Measurements from ENCODE around the gene PRKAG2.

DNA sequence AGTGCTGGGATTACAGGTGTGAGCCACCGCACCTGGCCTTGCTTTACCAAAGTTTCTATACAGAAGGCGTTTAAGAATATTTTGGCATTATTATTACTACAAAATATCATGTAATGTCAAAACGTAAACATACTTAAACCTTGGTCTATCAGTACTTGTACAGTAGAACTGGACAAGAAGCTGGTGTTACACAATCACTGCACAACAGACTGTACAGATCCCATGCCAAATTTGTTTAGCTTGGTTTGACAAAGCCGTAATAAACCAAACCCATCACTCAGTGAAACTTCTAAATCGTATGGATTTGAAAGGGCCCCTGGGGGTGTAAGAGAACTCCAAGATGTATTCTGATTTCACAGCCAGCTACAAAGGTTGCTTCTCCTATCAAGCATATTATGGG lies 305.4 kb downstream of the PRKAG2 start:
- TF ChIP-seq, protein P1, sequence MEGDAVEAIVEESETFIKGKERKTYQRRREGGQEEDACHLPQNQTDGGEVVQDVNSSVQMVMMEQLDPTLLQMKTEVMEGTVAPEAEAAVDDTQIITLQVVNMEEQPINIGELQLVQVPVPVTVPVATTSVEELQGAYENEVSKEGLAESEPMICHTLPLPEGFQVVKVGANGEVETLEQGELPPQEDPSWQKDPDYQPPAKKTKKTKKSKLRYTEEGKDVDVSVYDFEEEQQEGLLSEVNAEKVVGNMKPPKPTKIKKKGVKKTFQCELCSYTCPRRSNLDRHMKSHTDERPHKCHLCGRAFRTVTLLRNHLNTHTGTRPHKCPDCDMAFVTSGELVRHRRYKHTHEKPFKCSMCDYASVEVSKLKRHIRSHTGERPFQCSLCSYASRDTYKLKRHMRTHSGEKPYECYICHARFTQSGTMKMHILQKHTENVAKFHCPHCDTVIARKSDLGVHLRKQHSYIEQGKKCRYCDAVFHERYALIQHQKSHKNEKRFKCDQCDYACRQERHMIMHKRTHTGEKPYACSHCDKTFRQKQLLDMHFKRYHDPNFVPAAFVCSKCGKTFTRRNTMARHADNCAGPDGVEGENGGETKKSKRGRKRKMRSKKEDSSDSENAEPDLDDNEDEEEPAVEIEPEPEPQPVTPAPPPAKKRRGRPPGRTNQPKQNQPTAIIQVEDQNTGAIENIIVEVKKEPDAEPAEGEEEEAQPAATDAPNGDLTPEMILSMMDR (IDR thresholded peaks at IDR 0.05) = no peak
- no peak for TF ChIP-seq POLR2A (IDR thresholded peaks at IDR 0.05)

Measured in breast epithelium (tissue), 3 donors.